Fibroblast of villous mesenchyme (primary cell): ENCODE results near the gene USE1. TPM values are rescaled to one million over a fixed set of nuclear protein-coding genes. Genes with fewer than 3 reads are reported as not detected.
A peak's percentile ranks its signal among the peaks of the same experiment; 100 is the strongest.

Experiments used
- DNase-seq: peaks from one replicate; pipeline ENCODE4 v3.0.0-alpha.2; 2010; ENCODE audit warnings: low read depth
- H3K4me3 ChIP-seq: 2 replicates; pipeline ENCODE4 v1.5.1; 2011; ENCODE audit warnings: low read depth, mild to moderate bottlenecking, low read length
- CTCF ChIP-seq: IDR thresholded peaks from 2 replicates; pipeline ENCODE4 v1.5.1; 2012; ENCODE audit warnings: low read depth, mild to moderate bottlenecking, low read length; ENCODE audit not compliant: insufficient read depth
- total RNA-seq: library from RNA; depleted of rRNA; stranded (reverse); fragments of >200 nt; gene quantifications from 2 replicates; pipeline ENCODE4 v1.2.3, GENCODE V29; 2012

USE1 gene
- total RNA-seq, 1 donor: 18.1 TPM

DNA sequence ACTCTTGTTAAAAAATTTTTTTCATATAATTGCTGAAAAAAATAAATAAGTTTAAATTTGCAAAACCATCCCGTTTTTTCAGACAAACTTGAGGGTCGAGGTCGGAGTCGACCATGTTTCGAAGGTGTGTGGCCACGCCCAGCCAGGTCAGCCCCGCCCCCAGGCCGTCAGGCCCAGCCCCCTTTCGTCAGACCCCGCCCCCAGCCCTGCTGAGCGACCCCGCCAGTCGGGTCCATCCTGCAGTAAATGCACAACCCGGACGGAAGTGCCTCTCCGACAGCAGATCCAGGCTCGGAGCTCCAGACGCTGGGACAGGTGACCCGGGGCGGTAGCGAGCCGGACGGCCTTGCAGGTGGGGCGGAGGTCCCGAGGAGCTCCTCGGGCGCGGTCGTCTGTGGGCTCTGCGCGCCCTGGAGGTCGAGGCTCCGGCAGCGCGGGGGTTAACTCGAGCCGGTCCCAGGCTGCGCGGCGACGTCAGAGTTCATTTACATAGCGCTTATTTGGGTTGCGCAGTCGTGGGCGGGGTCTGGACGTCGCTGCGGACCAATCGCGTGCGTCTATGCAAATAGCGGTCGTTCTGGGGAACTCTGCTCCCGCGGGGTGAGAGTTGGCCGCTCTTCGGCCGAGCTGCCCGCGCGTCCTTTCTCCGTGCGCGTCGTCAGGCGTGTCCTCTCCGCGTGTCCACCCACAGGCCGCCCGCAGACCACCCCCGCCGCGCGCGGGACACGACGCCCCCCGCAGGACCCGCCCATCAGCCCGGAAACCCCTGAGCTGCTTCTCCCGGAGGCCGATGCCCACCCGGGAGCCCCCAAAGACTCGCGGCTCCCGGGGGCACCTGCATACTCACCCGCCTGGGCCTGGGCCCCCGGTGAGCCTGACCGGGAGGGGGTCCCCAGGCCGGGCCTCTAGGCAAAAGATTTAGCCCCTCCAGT lies 11.1 kb downstream of the USE1 start, which contains the start of gene OCEL1:
Gene OCEL1, plus strand, starts transcription at position 225 of the 932 bp plus-strand sequence. Its CDS starts 22 bp downstream, at position 247.
- H3K4me3 ChIP-seq: peak within 1 kb of the TSS; percentile 86
- TF ChIP-seq CTCF: no peak
- DNase-seq: peak; percentile 98

DNA sequence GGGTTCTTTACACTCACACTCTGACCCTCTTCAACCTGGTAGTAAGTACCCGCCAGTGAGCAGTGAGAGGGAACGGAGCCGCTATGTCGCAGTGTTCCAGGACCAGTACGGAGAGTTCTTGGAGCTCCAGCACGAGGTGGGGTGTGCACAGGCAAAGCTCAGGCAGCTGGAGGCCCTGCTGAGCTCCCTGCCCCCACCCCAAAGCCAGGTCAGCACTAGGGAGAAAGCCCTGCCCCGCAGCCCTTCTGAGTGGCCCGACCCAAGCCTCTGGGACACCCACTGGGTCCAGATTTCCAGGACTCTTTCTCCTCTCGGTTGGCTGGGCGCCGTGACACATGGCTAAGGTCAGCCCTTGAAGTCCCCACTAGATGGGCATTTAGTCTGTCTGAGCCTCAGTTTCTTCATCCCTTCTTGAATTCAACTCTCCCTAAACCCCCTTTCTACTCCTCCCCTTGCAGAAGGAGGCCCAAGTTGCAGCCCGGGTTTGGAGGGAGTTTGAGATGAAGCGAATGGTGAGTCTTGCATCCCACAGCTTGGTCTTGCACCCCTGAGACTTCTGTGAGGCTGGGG lies 12.7 kb downstream of the USE1 start:
- no peak for TF ChIP-seq CTCF
- no peak for DNase-seq

GRCh38 chr19:17229890-17230289 lies 14.7 kb downstream of the USE1 start:
- TF ChIP-seq CTCF: no peak
- DNase-seq: no peak
- no peak overlapping the region for H3K4me3 ChIP-seq

More for the DNA sequence above, 12.7 kb downstream of the USE1 start:
- H3K4me3 ChIP-seq: no peak overlapping the region

DNA sequence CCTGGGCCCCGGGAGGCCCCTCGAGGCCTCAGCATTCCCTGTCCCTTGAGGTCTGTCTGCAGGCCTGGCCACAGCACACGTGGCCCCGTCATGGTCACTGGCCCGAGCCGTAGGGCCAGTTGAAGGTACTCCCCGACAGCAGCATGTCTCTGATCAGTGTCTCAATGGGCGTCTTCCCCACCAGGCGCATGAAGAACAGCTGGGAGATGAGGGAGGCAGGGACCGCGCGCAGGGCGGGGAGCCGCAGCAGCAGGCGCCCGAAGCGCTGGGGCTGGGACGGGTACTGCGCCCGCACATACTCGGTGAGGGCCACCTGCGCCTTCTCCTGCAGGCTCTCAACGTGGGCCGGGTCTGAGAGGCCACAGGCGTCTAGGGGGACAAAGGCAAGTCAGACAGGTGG lies 17.1 kb downstream of the USE1 start:
- no peak for DNase-seq
- TF ChIP-seq CTCF: no peak
- no peak overlapping the region for H3K4me3 ChIP-seq

GRCh38 chr19:17234911-17235299 lies 19.7 kb downstream of the USE1 start:
- DNase-seq: peak; percentile 53
- no peak for TF ChIP-seq CTCF
- peak overlapping the region; percentile 53 for H3K4me3 ChIP-seq

DNA sequence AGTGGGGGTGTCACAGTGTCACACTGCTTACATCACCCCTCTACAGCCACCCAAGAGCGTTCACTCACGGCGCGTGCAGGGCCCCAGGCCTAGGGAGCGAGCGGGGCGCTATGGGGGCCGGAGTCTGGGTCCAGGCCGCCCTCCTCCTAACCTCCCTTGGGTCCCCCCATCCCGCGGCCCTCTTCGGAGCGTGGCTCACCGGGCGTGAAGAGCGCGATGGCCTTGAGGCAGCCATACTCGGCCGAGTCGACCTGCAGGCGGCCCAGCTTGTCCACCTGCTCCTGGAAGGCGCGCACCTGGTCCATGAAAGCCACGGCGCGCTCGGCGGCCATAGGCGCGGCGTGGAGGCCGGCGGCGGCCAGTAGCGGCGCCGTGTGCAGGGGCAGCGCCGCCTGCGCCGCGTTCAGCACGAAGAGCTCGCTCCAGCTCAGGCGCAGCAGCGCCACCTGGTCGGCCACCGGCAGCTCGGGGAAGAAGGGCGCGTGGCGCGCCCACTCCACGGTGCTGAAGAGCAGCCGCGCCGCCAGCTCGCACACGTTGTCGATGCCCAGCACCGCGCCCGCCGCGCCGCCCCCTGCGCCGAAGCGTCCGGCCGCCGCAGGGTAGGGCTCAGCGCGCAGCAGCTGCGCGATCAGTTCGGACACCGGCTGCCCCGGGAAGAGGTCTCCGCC lies 20.3 kb downstream of the USE1 start:
- peak overlapping the region; percentile 53 for H3K4me3 ChIP-seq
- DNase-seq: peak; percentile 78
- TF ChIP-seq CTCF: peak; percentile 31
